ENCODE results near the gene PLA2G6.

DNA sequence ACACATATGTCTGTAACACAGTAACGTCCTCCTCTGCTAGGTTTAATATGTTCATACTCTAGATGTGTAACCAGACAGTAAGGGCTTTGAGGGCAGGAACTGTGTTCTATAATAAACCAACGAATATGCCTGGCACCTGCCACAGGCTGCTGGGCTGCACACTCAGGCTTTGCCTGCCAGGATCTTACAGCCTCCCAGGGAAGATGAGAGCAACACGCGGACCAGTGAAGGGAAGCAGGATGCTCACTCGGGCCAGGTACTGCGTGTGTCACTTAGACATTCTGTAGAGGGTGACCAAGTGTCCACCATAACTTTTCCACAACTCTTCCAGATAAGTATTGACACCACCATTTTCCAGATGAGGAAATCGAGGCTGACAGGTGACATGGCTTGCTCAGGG lies 49.5 kb downstream of the PLA2G6 start:
- TF ChIP-seq, protein P1, sequence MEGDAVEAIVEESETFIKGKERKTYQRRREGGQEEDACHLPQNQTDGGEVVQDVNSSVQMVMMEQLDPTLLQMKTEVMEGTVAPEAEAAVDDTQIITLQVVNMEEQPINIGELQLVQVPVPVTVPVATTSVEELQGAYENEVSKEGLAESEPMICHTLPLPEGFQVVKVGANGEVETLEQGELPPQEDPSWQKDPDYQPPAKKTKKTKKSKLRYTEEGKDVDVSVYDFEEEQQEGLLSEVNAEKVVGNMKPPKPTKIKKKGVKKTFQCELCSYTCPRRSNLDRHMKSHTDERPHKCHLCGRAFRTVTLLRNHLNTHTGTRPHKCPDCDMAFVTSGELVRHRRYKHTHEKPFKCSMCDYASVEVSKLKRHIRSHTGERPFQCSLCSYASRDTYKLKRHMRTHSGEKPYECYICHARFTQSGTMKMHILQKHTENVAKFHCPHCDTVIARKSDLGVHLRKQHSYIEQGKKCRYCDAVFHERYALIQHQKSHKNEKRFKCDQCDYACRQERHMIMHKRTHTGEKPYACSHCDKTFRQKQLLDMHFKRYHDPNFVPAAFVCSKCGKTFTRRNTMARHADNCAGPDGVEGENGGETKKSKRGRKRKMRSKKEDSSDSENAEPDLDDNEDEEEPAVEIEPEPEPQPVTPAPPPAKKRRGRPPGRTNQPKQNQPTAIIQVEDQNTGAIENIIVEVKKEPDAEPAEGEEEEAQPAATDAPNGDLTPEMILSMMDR (IDR thresholded peaks at IDR 0.05; ENCODE audit: borderline replicate concordance, extremely low read depth, low read length, poor library complexity, severe bottlenecking), result no peak
- no peak for TF ChIP-seq EZH2 (IDR thresholded peaks at IDR 0.05; ENCODE audit: borderline replicate concordance, low read depth, low read length, severe bottlenecking)
